ENCODE data around the gene MAP2K4. TPM values are rescaled to one million over a fixed set of nuclear protein-coding genes. Genes with fewer than 3 reads are reported as not detected.

Gene MAP2K4
- total and polyA plus RNA-seq, 2 of the 4 experiments (the other 2 are of a cell fraction): 14.5 to 32.6 TPM

GRCh38 chr17:12098568-12098967 lies 77.9 kb downstream of the MAP2K4 start:
- intact Hi-C loops (cut with micrococcal nuclease): no loop called here
- no peak overlapping the region for H2AK5ac ChIP-seq (ENCODE audit: low read depth, low read length)
- H4K5ac ChIP-seq (ENCODE audit: low read depth, low read length): no peak overlapping the region
- DNase-seq (no peak), ATAC-seq (ENCODE audit: low read depth) (no peak)
- in situ Hi-C loops (cut with MboI; ENCODE audit: low sequenced_read_pairs): no loop called here
- no peaks in the 10 kb centered on the region for H3K9me1 ChIP-seq (ENCODE audit: insufficient read depth, low read length)
- no peak overlapping the region for H2AFZ ChIP-seq (replicated peaks; ENCODE audit: low read length, poor library complexity)
- no TSS peak for BruUV-seq (replicated peaks)
- no peak overlapping the region for H3K4me2 ChIP-seq (ENCODE audit: low read depth, low read length)
- ChIA-PET POLR2A (ENCODE audit: unreplicated experiment) (no interaction called here), CTCF (interaction anchor here (0.6 kb wide), 1 partner anchor 32 kb away, joined by 3 read pairs; no protein-coding TSS in a partner anchor)
- H3K18ac ChIP-seq (ENCODE audit: low read depth, low read length): no peak overlapping the region
- no peak overlapping the region for H3K4ac ChIP-seq (ENCODE audit: low read depth, low read length)
- no peak overlapping the region for H4K91ac ChIP-seq (ENCODE audit: insufficient read depth, low read depth, low read length)
- no peaks in the 10 kb centered on the region for H3K9me3 ChIP-seq (ENCODE audit: control insufficient read depth, insufficient read depth, low read length)
- H3K27ac ChIP-seq (ENCODE audit: insufficient read depth, low read length): no peak overlapping the region
- no peak overlapping the region for H2BK120ac ChIP-seq (ENCODE audit: low read depth, low read length)
- no peak overlapping the region for H2BK5ac ChIP-seq (ENCODE audit: low read depth, low read length, poor library complexity, severe bottlenecking)
- H3K36me3 ChIP-seq (ENCODE audit: control insufficient read depth, insufficient read depth, low read length): peaks cover 2% of the 10 kb centered on the region; the same call in 1 of the 2 replicates
- no peak overlapping the region for H3K14ac ChIP-seq (replicated peaks; ENCODE audit: low read depth, low read length)
- H3K23ac ChIP-seq (ENCODE audit: low read depth, low read length): no peak overlapping the region
- no peaks in the 10 kb centered on the region for H4K20me1 ChIP-seq (ENCODE audit: insufficient read depth, low read length)
- H4K8ac ChIP-seq (ENCODE audit: low read depth in 2 of 2, low read length in 2 of 2): no peak overlapping the region
- no peaks in the 10 kb centered on the region for H3K4me1 ChIP-seq (ENCODE audit: control insufficient read depth, insufficient read depth, low read length)
- H3K4me3 ChIP-seq (ENCODE audit: insufficient read depth, low read depth, low read length): no peak overlapping the region
- no peak overlapping the region for H2AK9ac ChIP-seq (replicated peaks; ENCODE audit: low read depth, low read length, poor library complexity)
- peaks cover 17 to 19% of the 10 kb centered on the region in 2 experiments; a peak in 3 of 4 replicates for H3K79me1 ChIP-seq (ENCODE audit: low read depth in 1 of 2, low read length in 2 of 2)
- dilution Hi-C loops (cut with HindIII; ENCODE audit: low sequenced_read_pairs, unreplicated experiment): no loop called here
- no peak for TF ChIP-seq FOS (IDR thresholded peaks at IDR 0.05; ENCODE audit: low read depth, low read length)
- TF ChIP-seq CTCF (conservative IDR thresholded peaks at IDR 0.05; ENCODE audit: low read depth, low read length): no peak
- no peak for TF ChIP-seq NFE2L2 (IDR thresholded peaks at IDR 0.05; ENCODE audit: low read depth, low read length)
- no peak for TF ChIP-seq RAD21 (IDR thresholded peaks at IDR 0.05; ENCODE audit: low read length)
- TF ChIP-seq RCOR1 (IDR thresholded peaks at IDR 0.05; ENCODE audit: insufficient replicate concordance, low read length): no peak
- no peak for TF ChIP-seq MAFK (IDR thresholded peaks at IDR 0.05; ENCODE audit: low read depth, low read length)
- TF ChIP-seq, protein P1, sequence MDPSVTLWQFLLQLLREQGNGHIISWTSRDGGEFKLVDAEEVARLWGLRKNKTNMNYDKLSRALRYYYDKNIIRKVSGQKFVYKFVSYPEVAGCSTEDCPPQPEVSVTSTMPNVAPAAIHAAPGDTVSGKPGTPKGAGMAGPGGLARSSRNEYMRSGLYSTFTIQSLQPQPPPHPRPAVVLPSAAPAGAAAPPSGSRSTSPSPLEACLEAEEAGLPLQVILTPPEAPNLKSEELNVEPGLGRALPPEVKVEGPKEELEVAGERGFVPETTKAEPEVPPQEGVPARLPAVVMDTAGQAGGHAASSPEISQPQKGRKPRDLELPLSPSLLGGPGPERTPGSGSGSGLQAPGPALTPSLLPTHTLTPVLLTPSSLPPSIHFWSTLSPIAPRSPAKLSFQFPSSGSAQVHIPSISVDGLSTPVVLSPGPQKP (IDR thresholded peaks at IDR 0.05; ENCODE audit: borderline replicate concordance, low read depth, low read length): no peak
- TF ChIP-seq POLR2A (IDR thresholded peaks at IDR 0.05; ENCODE audit: low read depth, low read length): no peak
- H2BK20ac ChIP-seq (ENCODE audit: low read depth, low read length): no peak overlapping the region
- no peak overlapping the region for H2BK15ac ChIP-seq (ENCODE audit: low read depth, low read length)
- no peak overlapping the region for H3K9ac ChIP-seq (ENCODE audit: low read depth, low read length)
- no peaks in the 10 kb centered on the region for H3K27me3 ChIP-seq (ENCODE audit: control insufficient read depth, insufficient read depth, low read length)
- no peak overlapping the region for H3K56ac ChIP-seq (ENCODE audit: extremely low read depth, insufficient read depth, low read length)

Data from IMR-90 (cell line).